Liver (tissue), 9 donors: ENCODE measurements around the gene NUDT13. TPM values are rescaled to one million over a fixed set of nuclear protein-coding genes. Genes with fewer than 3 reads are reported as not detected.
"Not testable (repeated sequence)": the region's sequence is repeated elsewhere in the genome, so short reads cannot be mapped to it uniquely, and the experiment has no call there.

ENCODE experiments used
- DNase-seq: peaks from one replicate; pipeline ENCODE4 v3.0.0-alpha.2; 2017; ENCODE audit warnings: low spot score
- H3K27ac ChIP-seq, 2 donors: one replicate each; pipeline ENCODE4 v1.7.0; 2013; ENCODE audit warnings: inconsistent platforms in 2 of 2, low read length in 2 of 2, control low read depth in 1 of 2, low read depth in 1 of 2, mild to moderate bottlenecking in 1 of 2
- H3K27me3 ChIP-seq, 4 donors: one replicate each; pipeline versions ENCODE4 v1.6.1 to v1.7.0; 2013; ENCODE audit warnings: low read length in 3 of 4, inconsistent platforms in 1 of 4, mild to moderate bottlenecking in 1 of 4, moderate library complexity in 1 of 4; ENCODE audit not compliant: control insufficient read depth in 4 of 4, insufficient read depth in 4 of 4
- H3K36me3 ChIP-seq, 4 donors: one replicate each; pipeline versions ENCODE4 v1.6.1 to v1.7.0; 2013; ENCODE audit warnings: low read length in 3 of 4, mild to moderate bottlenecking in 3 of 4, low read depth in 1 of 4, moderate library complexity in 1 of 4; ENCODE audit not compliant: control insufficient read depth in 4 of 4, insufficient read depth in 3 of 4
- H3K4me1 ChIP-seq, 4 donors: one replicate each; pipeline versions ENCODE4 v1.6.1 to v1.7.0; 2013; ENCODE audit warnings: low read length in 3 of 4, mild to moderate bottlenecking in 3 of 4, moderate library complexity in 1 of 4; ENCODE audit not compliant: control insufficient read depth in 4 of 4, insufficient read depth in 4 of 4
- H3K4me3 ChIP-seq, 3 donors: one replicate each; pipeline versions ENCODE4 v1.6.1 to v1.7.0; 2013; ENCODE audit warnings: low read length in 3 of 3, control low read depth in 1 of 3, low read depth in 1 of 3, mild to moderate bottlenecking in 1 of 3
- H3K9ac ChIP-seq, 2 donors: one replicate each; pipeline ENCODE4 v1.7.0; 2013; ENCODE audit warnings: low read length in 2 of 2, mild to moderate bottlenecking in 2 of 2, moderate library complexity in 2 of 2, control low read depth in 1 of 2, low read depth in 1 of 2
- H3K9me3 ChIP-seq, 4 donors: one replicate each; pipeline versions ENCODE4 v1.6.1 to v1.7.0; 2013; ENCODE audit warnings: low read length in 3 of 4; ENCODE audit not compliant: control insufficient read depth in 4 of 4
- ATF3 ChIP-seq: IDR thresholded peaks from 2 replicates; pipeline ENCODE4 v1.6.1; 2016; ENCODE audit warnings: antibody characterized with exemption
- CTCF ChIP-seq: fragments of 150-350 bp; IDR thresholded peaks from 2 replicates; pipeline ENCODE4 v1.5.1; 2017; ENCODE audit warnings: improper control_type of control experiment, low read depth, low read length; ENCODE audit not compliant: missing input control
- EGR1 ChIP-seq, 2 donors: IDR thresholded peaks; 2 replicates each; pipeline ENCODE4 v1.6.1; 2016 to 2018; ENCODE audit warnings: antibody characterized with exemption in 2 of 2, low read depth in 2 of 2
- FOXA1 ChIP-seq: IDR thresholded peaks from 2 replicates; pipeline ENCODE4 v1.6.1; 2016; ENCODE audit warnings: antibody characterized with exemption
- FOXA2 ChIP-seq: IDR thresholded peaks from 2 replicates; pipeline ENCODE4 v1.6.1; 2016; ENCODE audit warnings: antibody characterized with exemption
- GABPA ChIP-seq, 2 donors: IDR thresholded peaks in 1 of 2; conservative IDR thresholded peaks in 1 of 2; 2 replicates each; pipeline ENCODE4 v1.6.1; 2016; ENCODE audit warnings: antibody characterized with exemption in 2 of 2, mild to moderate bottlenecking in 1 of 2, moderate library complexity in 1 of 2
- HNF4G ChIP-seq: IDR thresholded peaks from 2 replicates; pipeline ENCODE4 v1.6.1; 2016; ENCODE audit warnings: antibody characterized with exemption
- JUND ChIP-seq, 2 donors: IDR thresholded peaks; 2 replicates each; pipeline ENCODE4 v1.6.1; 2016; ENCODE audit warnings: antibody characterized with exemption in 2 of 2
- NR2F2 ChIP-seq: IDR thresholded peaks from 2 replicates; pipeline ENCODE4 v1.6.1; 2016; ENCODE audit warnings: antibody characterized with exemption
- RAD21 ChIP-seq, 2 donors: IDR thresholded peaks; 2 replicates each; pipeline ENCODE4 v1.6.1; 2016; ENCODE audit warnings: antibody characterized with exemption in 2 of 2, mild to moderate bottlenecking in 2 of 2
- RXRA ChIP-seq, 2 donors: IDR thresholded peaks; 2 replicates each; pipeline ENCODE4 v1.6.1; 2017 to 2018; ENCODE audit warnings: antibody characterized with exemption in 2 of 2, mild to moderate bottlenecking in 1 of 2
- SP1 ChIP-seq: IDR thresholded peaks from 2 replicates; pipeline ENCODE4 v1.6.1; 2018; ENCODE audit warnings: antibody characterized with exemption, mild to moderate bottlenecking
- YY1 ChIP-seq: IDR thresholded peaks from 2 replicates; pipeline ENCODE4 v1.6.1; 2016; ENCODE audit warnings: antibody characterized with exemption, mild to moderate bottlenecking
- WGBS: extraction: QIAGEN DNeasy Blood & Tissue Kit; methylation state at CpG from one replicate; pipeline ENCODE4 v1.1.7; 2013; 5-methylcytosine and 5-hydroxymethylcytosine counted together
- polyA plus RNA-seq, 2 donors: library from polyadenylated mRNA; stranded (reverse) in 1 of 2; unstranded in 1 of 2; fragments of 200-250 nt in 1 of 2; fragments of >200 nt in 1 of 2; fragmentation: Nextera tagmentation in 1 of 2; extraction: Ambion mirVana in 1 of 2; gene quantifications; one replicate each; pipeline versions ENCODE4 v1.2.1 to v1.2.3, GENCODE V29; 2013 to 2015
- total RNA-seq, 2 donors: library from RNA; depleted of rRNA; stranded (reverse); fragments of >200 nt; gene quantifications; one replicate each; pipeline ENCODE4 v1.2.3, GENCODE V29; 2014
- TF ChIP-seq, protein P1 (sequence below): IDR thresholded peaks from 2 replicates; pipeline ENCODE4 v1.6.1; 2016; ENCODE audit warnings: antibody characterized with exemption
- TF ChIP-seq, protein P2 (sequence below): IDR thresholded peaks from 2 replicates; pipeline ENCODE4 v1.6.1; 2016; ENCODE audit warnings: antibody characterized with exemption, mild to moderate bottlenecking
- donor health status: healthy.
- donor health status: healthy.
- donor health status: healthy.
- donor health status: healthy.
- donor health status: healthy.

NUDT13 gene
- total and polyA plus RNA-seq, 4 donors, result 0.60 to 4.0 (median 2.4) TPM

DNA sequence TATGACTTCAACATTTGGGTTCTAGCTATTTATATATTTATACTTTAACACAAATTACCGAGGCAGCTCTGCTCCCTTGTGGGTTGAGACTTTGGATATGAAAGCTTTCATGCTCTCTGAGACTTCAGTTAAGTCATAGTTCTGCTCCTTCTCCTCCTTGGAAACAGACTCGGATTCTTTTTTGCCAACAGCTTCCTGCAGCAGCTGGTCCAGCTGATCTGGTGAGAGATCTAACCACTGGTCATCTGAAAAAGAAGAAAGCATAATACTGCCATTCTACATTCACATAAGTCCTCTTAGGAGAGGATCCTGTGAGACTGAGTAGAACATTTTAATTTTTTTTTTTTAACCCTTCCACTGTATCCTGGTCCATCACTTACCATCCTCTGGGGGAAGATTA lies 29.0 kb downstream of the NUDT13 start:
- Histone ChIP-seq H3K36me3 (peaks cover 4 to 57% (median 45%) of the 10 kb centered on the region in 4 donors), H3K27me3 (no peaks in the 10 kb centered on the region), H3K4me1 (no peaks in the 10 kb centered on the region), H3K27ac (no peak overlapping the region), H3K9me3 (no peaks in the 10 kb centered on the region), H3K4me3 (no peak overlapping the region), H3K9ac (no peak overlapping the region)
- no peak for TF ChIP-seq FOXA1
- TF ChIP-seq EGR1 (IDR thresholded peaks at IDR 0.05; ENCODE audit: low read depth in 2 of 2), result no peak
- TF ChIP-seq YY1, result no peak
- TF ChIP-seq, protein P1, sequence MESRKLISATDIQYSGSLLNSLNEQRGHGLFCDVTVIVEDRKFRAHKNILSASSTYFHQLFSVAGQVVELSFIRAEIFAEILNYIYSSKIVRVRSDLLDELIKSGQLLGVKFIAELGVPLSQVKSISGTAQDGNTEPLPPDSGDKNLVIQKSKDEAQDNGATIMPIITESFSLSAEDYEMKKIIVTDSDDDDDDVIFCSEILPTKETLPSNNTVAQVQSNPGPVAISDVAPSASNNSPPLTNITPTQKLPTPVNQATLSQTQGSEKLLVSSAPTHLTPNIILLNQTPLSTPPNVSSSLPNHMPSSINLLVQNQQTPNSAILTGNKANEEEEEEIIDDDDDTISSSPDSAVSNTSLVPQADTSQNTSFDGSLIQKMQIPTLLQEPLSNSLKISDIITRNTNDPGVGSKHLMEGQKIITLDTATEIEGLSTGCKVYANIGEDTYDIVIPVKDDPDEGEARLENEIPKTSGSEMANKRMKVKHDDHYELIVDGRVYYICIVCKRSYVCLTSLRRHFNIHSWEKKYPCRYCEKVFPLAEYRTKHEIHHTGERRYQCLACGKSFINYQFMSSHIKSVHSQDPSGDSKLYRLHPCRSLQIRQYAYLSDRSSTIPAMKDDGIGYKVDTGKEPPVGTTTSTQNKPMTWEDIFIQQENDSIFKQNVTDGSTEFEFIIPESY, result no peak
- no peak for TF ChIP-seq NR2F2
- TF ChIP-seq HNF4G, result no peak
- TF ChIP-seq SP1, result no peak
- no peak for TF ChIP-seq FOXA2
- no peak for TF ChIP-seq JUND (IDR thresholded peaks at IDR 0.05)
- 83% methylated on average over 2 of the region's 2 CpGs for WGBS
- DNase-seq, result no peak

GRCh38 chr10:73141603-73142002 lies 31.3 kb downstream of the NUDT13 start:
- DNase-seq, result no peak
- TF ChIP-seq RAD21 (IDR thresholded peaks at IDR 0.05), result no peak
- no peak for TF ChIP-seq NR2F2
- TF ChIP-seq, protein P2, sequence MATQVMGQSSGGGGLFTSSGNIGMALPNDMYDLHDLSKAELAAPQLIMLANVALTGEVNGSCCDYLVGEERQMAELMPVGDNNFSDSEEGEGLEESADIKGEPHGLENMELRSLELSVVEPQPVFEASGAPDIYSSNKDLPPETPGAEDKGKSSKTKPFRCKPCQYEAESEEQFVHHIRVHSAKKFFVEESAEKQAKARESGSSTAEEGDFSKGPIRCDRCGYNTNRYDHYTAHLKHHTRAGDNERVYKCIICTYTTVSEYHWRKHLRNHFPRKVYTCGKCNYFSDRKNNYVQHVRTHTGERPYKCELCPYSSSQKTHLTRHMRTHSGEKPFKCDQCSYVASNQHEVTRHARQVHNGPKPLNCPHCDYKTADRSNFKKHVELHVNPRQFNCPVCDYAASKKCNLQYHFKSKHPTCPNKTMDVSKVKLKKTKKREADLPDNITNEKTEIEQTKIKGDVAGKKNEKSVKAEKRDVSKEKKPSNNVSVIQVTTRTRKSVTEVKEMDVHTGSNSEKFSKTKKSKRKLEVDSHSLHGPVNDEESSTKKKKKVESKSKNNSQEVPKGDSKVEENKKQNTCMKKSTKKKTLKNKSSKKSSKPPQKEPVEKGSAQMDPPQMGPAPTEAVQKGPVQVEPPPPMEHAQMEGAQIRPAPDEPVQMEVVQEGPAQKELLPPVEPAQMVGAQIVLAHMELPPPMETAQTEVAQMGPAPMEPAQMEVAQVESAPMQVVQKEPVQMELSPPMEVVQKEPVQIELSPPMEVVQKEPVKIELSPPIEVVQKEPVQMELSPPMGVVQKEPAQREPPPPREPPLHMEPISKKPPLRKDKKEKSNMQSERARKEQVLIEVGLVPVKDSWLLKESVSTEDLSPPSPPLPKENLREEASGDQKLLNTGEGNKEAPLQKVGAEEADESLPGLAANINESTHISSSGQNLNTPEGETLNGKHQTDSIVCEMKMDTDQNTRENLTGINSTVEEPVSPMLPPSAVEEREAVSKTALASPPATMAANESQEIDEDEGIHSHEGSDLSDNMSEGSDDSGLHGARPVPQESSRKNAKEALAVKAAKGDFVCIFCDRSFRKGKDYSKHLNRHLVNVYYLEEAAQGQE, result no peak
- no peak for TF ChIP-seq FOXA2
- TF ChIP-seq GABPA (IDR thresholded peaks at IDR 0.05 in 1 of 2, conservative IDR thresholded peaks at IDR 0.05 in 1 of 2), result no peak
- no peak for TF ChIP-seq FOXA1
- TF ChIP-seq SP1, result no peak
- TF ChIP-seq CTCF, result no peak
- no peak for TF ChIP-seq RXRA (IDR thresholded peaks at IDR 0.05)
- TF ChIP-seq, protein P1, result no peak
- TF ChIP-seq ATF3, result no peak
- Histone ChIP-seq H3K9me3 (no peaks in the 10 kb centered on the region), H3K9ac (no peak overlapping the region), H3K4me1 (no peaks in the 10 kb centered on the region), H3K27me3 (no peaks in the 10 kb centered on the region), H3K4me3 (no peak overlapping the region), H3K36me3 (peaks cover 9 to 57% (median 39%) of the 10 kb centered on the region in 4 donors), H3K27ac (no peak overlapping the region)
- 92% methylated on average over 3 of the region's 3 CpGs for WGBS

GRCh38 chr10:73150633-73151413 lies 40.6 kb downstream of the NUDT13 start:
- not testable (repeated sequence) for H3K27ac ChIP-seq, H3K4me3 ChIP-seq, DNase-seq, H3K9ac ChIP-seq, H3K27me3 ChIP-seq, H3K4me1 ChIP-seq, H3K9me3 ChIP-seq
- WGBS, result 96% methylated on average over 7 of the region's 8 CpGs
- peaks cover 6 to 43% (median 42%) of the 10 kb centered on the region in 4 donors for H3K36me3 ChIP-seq
